Hematopoietic multipotent progenitor cell (in vitro differentiated cells): ENCODE results near the gene ZNF491. TPM values are rescaled to one million over a fixed set of nuclear protein-coding genes. Genes with fewer than 3 reads are reported as not detected.
"Not testable (repeated sequence)": the region's sequence is repeated elsewhere in the genome, so short reads cannot be mapped to it uniquely, and the experiment has no call there.

Experiments used
- DNase-seq, 3 donors: peaks; one replicate each; pipeline ENCODE4 v3.0.0-alpha.2; 2011 to 2015; ENCODE audit warnings: low read depth in 2 of 3, low spot score in 2 of 3
- total RNA-seq: library from RNA; depleted of rRNA; stranded (reverse); fragments of >200 nt; gene quantifications from one replicate; pipeline ENCODE4 v1.2.3, GENCODE V29; 2012

ZNF491 gene
- total RNA-seq, 1 donor: 1.9 TPM

DNA sequence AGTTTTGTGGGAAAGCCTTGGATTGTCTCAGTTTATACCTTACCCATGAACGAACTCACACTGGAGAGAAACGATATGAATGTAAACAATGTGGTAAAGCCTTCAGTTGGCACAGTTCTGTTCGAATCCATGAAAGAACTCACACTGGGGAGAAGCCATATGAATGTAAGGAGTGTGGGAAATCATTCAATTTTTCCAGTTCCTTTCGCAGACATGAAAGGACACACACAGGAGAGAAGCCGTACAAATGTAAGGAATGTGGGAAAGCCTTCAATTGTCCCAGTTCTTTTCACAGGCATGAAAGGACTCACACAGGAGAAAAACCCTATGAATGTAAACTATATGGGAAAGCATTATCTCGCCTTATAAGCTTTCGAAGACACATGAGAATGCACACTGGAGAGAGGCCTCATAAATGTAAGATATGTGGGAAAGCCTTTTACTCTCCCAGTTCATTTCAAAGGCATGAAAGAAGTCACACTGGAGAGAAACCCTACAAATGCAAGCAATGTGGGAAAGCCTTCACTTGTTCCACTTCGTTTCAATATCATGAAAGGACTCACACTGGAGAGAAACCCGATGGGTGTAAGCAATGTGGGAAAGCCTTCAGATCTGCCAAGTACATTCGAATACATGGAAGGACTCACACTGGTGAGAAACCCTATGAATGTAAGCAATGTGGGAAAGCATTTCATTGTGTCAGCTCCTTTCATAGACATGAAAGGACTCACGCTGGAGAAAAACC, 8.2 kb downstream of the ZNF491 start:
- no peak for DNase-seq

DNA sequence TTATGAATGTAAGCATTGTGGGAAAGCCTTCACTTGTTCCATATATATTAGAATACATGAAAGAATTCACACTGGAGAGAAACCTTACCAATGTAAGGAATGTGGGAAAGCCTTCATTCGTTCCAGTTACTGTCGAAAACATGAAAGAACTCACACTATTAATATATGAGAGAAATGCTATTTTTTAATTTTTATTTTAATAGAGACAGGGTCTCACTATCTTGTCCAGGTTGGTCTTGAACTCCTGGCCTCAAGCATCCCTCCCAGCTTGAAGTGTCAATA, 8.7 kb downstream of the ZNF491 start:
- DNase-seq: no peak

DNA sequence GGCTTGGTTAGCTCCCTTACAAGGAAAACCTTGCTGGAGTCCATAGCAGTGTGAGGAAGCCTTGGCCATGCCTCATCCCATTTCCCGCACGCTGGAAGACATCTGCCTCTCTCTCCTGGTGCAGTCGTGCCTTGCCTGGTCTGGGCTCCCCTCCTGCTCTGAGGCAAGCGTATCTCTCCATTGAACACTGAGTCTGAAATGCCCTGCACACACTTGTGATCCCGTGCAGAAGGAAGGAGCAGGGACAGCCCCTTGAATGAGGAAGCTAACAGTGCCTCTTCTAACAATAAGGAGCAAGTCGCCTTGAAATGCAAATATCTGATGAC, 15.3 kb downstream of the ZNF491 start:
- DNase-seq: no peak

DNA sequence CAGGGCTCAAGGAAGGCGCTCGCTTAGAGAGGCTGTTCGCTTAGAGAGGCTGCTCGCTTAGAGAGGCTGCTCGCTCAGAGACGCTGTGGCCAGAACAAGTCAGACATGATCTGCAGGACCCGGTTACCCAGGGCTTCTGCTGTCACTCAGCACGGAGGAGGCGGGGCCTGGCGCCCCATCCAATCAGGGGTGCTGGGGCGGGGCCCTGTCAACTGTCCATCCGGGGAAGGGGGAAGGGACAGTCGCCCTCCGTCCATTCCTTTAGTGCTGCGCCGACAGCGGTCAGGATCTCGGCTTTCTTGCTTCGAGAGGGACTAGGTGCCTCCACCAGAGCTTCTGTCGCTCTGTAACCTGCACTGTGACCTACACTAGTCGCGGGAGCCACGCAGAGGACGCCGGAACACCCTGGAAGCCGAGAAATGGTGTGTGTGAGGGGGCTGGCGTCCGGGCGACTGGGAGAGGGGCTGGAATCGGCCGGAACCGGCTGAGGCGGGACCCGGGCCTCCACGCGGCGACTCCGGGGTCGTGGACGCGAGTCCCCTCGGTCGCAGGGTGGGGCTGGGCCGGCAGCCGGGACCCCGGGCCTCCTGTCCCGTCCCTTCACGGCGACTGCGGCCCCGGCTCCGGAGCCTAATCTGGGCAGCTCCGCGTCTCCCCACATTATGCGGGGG, 15.8 kb downstream of the ZNF491 start, which contains the start of gene ZNF440:
ZNF440 (plus strand) TSS at position 245 of the 671 bp plus-strand sequence; CDS start at position 420, 175 bp downstream.
- DNase-seq: peak in 2 of 3 donors; percentile 87 to 89

DNA sequence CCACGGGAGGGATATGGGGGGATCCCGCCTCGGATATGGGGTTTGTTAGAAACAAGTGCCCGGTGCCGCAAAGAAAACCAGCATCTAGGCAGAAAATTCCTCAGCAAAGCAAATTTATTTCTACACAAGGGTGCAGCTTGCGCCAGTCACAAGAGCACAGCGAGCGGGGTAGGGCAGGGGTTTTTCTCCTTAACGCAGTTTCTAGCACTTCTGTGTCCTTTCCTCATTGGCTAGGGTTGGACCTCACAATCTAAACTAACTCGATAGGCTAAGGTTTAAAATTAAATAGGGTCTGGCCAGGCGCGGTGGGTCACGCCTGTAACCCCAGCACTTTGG, 16.3 kb downstream of the ZNF491 start:
- peak in 2 of 3 donors; percentile 18 to 36 for DNase-seq

GRCh38 chr19:11821474-11822109, 23.3 kb downstream of the ZNF491 start:
- DNase-seq: no peak

- not testable (repeated sequence) for DNase-seq
These were observed 30.9 kb downstream of the ZNF491 start for GRCh38 chr19:11828957-11829876.

DNA sequence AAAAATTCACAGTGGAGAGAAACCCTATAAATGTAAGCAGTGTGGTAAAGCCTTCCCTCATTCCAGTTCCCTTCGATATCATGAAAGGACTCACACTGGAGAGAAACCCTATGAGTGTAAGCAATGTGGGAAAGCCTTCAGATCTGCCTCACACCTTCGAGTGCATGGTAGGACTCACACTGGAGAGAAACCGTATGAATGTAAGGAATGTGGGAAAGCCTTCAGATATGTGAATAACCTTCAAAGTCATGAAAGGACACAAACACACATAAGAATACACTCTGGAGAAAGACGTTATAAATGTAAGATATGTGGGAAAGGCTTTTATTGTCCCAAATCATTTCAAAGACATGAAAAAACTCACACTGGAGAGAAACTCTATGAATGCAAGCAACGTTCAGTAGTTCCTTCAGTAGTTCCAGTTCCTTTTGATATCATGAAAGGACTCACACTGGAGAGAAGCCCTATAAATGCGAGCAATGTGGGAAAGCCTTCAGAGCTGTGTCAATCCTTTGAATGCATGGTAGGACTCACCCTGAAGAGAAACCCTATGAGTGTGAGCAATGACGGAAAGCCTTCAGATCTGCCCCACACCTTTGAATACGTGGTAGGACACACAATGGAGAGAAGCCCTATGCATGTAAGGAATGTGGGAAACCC, 34.1 kb downstream of the ZNF491 start:
- peak in 1 of 3 donors; percentile 39 for DNase-seq

DNA sequence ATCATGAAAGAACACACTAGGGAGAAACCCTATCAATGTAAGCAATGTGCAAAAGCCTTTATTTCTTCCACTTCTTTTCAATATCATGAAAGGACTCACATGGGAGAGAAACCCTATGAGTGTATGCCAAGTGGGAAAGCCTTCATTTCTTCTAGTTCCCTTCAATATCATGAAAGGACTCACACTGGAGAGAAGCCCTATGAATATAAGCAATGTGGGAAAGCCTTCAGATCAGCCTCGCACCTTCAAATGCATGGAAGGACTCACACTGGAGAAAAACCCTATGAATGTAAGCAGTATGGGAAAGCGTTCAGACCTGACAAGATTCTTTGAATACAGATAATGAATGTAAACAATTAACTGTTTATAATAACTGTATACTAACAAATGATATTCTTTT, 35.2 kb downstream of the ZNF491 start:
- DNase-seq: no peak

GRCh38 chr19:11835626-11836066, 37.3 kb downstream of the ZNF491 start:
- not testable (repeated sequence) for DNase-seq

GRCh38 chr19:11843722-11844121, 45.4 kb downstream of the ZNF491 start:
- DNase-seq: no peak

GRCh38 chr19:11847615-11848014, 49.3 kb downstream of the ZNF491 start:
- DNase-seq: not testable (repeated sequence)

DNA sequence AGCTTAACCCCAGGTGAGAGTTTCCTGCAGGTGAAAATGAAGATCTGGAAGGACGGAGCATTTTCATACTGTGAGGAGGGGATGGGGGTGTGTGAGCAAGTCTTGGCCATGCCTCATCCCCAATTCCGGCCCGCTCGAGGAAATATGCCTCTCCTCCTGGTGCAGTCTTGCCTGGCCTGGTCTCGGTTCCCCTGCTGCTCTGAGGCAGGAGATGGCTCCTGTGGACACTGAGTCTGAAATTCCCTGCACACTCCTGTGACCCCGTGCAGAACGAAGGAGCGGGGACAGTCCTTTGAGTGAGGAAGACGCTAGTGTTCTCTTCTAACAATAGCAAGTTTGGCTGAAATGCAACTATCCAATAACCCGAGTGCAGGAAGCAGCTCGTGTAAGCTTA, 49.9 kb downstream of the ZNF491 start:
- DNase-seq: no peak

GRCh38 chr19:11848594-11849469, 50.5 kb downstream of the ZNF491 start, which contains the start of gene ZNF439:
Gene ZNF439 (plus strand): TSS chr19:11848726. CDS start chr19:11848868, 142 bp downstream.
- peak; percentile 53 to 97 (median 89) for DNase-seq

- not testable (repeated sequence) for DNase-seq
These were observed 52.0 kb downstream of the ZNF491 start for GRCh38 chr19:11850289-11850688.

DNA sequence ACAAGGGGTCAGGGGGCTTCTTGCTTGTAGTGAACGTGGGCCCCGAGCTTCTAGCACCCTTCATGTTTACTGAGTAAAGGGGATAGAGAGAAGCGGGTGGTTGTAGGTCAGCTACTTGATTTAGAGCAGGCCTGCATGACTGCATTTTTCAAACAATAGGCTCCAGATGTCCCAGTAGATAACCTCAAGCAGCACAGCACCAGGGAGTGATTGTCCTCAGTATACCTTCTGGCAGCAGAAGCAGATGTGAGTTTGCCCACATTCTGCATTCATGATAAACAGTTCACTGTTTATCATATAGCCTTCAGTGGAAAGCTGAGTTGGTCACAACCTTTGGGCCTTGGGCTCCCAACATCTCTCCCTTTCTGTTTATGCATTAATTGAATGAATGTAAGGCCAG, 55.0 kb downstream of the ZNF491 start:
- no peak for DNase-seq

- no peak for DNase-seq
These were observed 58.4 kb downstream of the ZNF491 start for GRCh38 chr19:11856596-11857250.
